H1 (cell line): ENCODE data around the gene PCDHGA8. TPM values are rescaled to one million over a fixed set of nuclear protein-coding genes. Genes with fewer than 3 reads are reported as not detected.

ENCODE experiments used
- HDAC2 ChIP-seq, 2 experiments: fragments of 300-600 bp in 1 of 2; sonication (generic) in 1 of 2; IDR thresholded peaks; 2 replicates each; pipeline ENCODE4 v1.6.1; 2011 to 2012; ENCODE audit warnings: low read depth in 2 of 2, low read length in 2 of 2, mild to moderate bottlenecking in 2 of 2, moderate library complexity in 2 of 2, borderline replicate concordance in 1 of 2, inconsistent platforms in 1 of 2
- RAD21 ChIP-seq, 2 experiments: IDR thresholded peaks in 1 of 2; conservative IDR thresholded peaks in 1 of 2; 2 replicates each; pipeline ENCODE4 v1.6.1; 2011; ENCODE audit warnings: low read depth in 2 of 2, low read length in 2 of 2, improper control_type of control experiment in 1 of 2, inconsistent platforms in 1 of 2, mild to moderate bottlenecking in 1 of 2, moderate library complexity in 1 of 2
- SAP30 ChIP-seq: fragments of 300-600 bp; sonication (generic); IDR thresholded peaks from 2 replicates; pipeline ENCODE4 v1.7.1; 2012; ENCODE audit warnings: low read length, moderate library complexity, mild to moderate bottlenecking, inconsistent platforms; ENCODE audit not compliant: insufficient read depth, insufficient replicate concordance
- polyA plus RNA-seq, 7 experiments: library from polyadenylated mRNA; depleted of rRNA in 3 of 7; stranded (reverse) in 5 of 7; unstranded in 2 of 7; fragments of >200 nt in 5 of 7; fragments of 200-250 nt in 2 of 7; gene quantifications; 1 replicate in 5 of 7; 2 replicates in 1 of 7; 4 replicates in 1 of 7; pipeline versions ENCODE4 v1.2.1 to v1.2.3, GENCODE V29; 2011 to 2013; ENCODE audit warnings: missing spikeins in 2 of 7, mixed read lengths in 2 of 7
- total RNA-seq: library from RNA; stranded (reverse); fragmentation: NEBNext Ultra II Directional; extraction: Animal tissue kit (Norgen Biotek cat#: 25700); gene quantifications from 2 replicates; pipeline ENCODE4 v1.2.1, GENCODE V29; 2021

Gene PCDHGA8
- total and polyA plus RNA-seq, 2 of the 8 experiments (the other 6 are each of a cell fraction or from before 2014, with no cell fraction given) = 0.79 to 1.4 TPM

DNA sequence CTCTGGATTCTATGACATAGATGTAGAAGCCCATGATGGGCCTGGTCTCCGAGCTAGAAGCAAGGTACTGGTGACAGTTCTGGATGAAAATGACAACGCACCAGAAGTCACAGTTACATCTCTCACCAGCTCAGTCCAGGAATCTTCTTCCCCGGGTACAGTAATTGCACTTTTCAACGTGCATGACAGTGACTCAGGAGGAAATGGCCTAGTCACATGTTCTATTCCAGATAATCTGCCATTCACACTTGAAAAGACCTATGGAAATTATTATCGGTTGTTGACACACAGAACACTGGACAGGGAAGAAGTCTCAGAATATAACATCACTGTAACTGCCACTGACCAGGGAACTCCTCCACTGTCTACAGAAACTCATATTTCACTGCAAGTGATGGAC lies 36.3 kb upstream of the PCDHGA8 start (continued):
- TF ChIP-seq HDAC2 (IDR thresholded peaks at IDR 0.05; ENCODE audit: borderline replicate concordance in 1 of 2, low read depth in 2 of 2, low read length in 2 of 2) (no peak), SAP30 (no peak), RAD21 (IDR thresholded peaks at IDR 0.05 in 1 of 2, conservative IDR thresholded peaks at IDR 0.05 in 1 of 2; ENCODE audit: low read depth in 2 of 2, low read length in 2 of 2) (no peak)
